Stomach (tissue), 4 donors: ENCODE data around the gene FZD8.

Source experiments
- CTCF ChIP-seq, 7 experiments: fragments of 450-650 bp in 4 of 7; fragments of 200-600 bp in 3 of 7; sonication (generic) in 3 of 7; IDR thresholded peaks; one replicate each; pipeline ENCODE4 v1.5.1; 2016 to 2019; ENCODE audit warnings: antibody characterized with exemption in 7 of 7, control low read depth in 2 of 7, mild to moderate bottlenecking in 1 of 7
- POLR2AphosphoS5 ChIP-seq, 3 donors: sonication (generic); formaldehyde crosslinking; IDR thresholded peaks; one replicate each; pipeline ENCODE4 v1.6.1; 2016; ENCODE audit warnings: antibody characterized with exemption in 3 of 3

- TF ChIP-seq CTCF (IDR thresholded peaks at IDR 0.05) = no peak
- TF ChIP-seq POLR2AphosphoS5 (IDR thresholded peaks at IDR 0.05) = no peak
Measured at GRCh38 chr10:35608328-35608672, 33.8 kb downstream of the FZD8 start.
